CD4-positive, alpha-beta T cell (primary cell): ENCODE results near the gene LRCH2. TPM values are rescaled to one million over a fixed set of nuclear protein-coding genes. Genes with fewer than 3 reads are reported as not detected.

Experiments
- ATAC-seq: fragments of 200-7000 bp; cut with Tn5 transposase; one replicate; pipeline ENCODE4 v1.10.0; 2022; ENCODE audit warnings: mild to moderate bottlenecking; ENCODE audit not compliant: poor library complexity
- CTCF ChIA-PET: fragments of 350-600 bp; sonication (Branson Sonifier 250); formaldehyde crosslinking; loops from one replicate; lab custom pipeline; 2021; ENCODE audit warnings: antibody characterized with exemption, inconsistent platforms; lab: Charles Lee
- POLR2A ChIA-PET: fragments of 350-600 bp; sonication (Branson Sonifier 250); formaldehyde crosslinking; loops from one replicate; lab custom pipeline; 2021; ENCODE audit warnings: antibody characterized with exemption, inconsistent platforms; lab: Charles Lee
- DNase-seq, 14 experiments: peaks; one replicate each; pipeline ENCODE4 v3.0.0-alpha.2; 2013 to 2020; ENCODE audit warnings: mixed read lengths in 2 of 14
- H3K27ac ChIP-seq, 2 donors: one replicate each; pipeline versions ENCODE4 v1.5.1 to v1.7.0; 2013; ENCODE audit warnings: low read length in 2 of 2, low read depth in 1 of 2, mild to moderate bottlenecking in 1 of 2
- H3K27me3 ChIP-seq, 2 experiments: 1 replicate in 1 of 2; 2 replicates in 1 of 2; pipeline versions ENCODE4 v1.6.1 to v1.7.0; 2013; ENCODE audit warnings: low read length in 2 of 2, control low read depth in 1 of 2, mild to moderate bottlenecking in 1 of 2, moderate library complexity in 1 of 2; ENCODE audit not compliant: insufficient read depth in 2 of 2, control insufficient read depth in 1 of 2
- H3K36me3 ChIP-seq: one replicate; pipeline ENCODE4 v1.6.1; 2013; ENCODE audit warnings: low read length, control low read depth; ENCODE audit not compliant: insufficient read depth
- H3K4me1 ChIP-seq: one replicate; pipeline ENCODE4 v1.6.1; 2013; ENCODE audit warnings: low read length, control low read depth; ENCODE audit not compliant: insufficient read depth
- H3K4me3 ChIP-seq: one replicate; pipeline ENCODE4 v1.5.1; 2013; ENCODE audit warnings: mild to moderate bottlenecking, low read length, moderate library complexity
- H3K9me3 ChIP-seq, 2 experiments: 1 replicate in 1 of 2; 2 replicates in 1 of 2; pipeline versions ENCODE4 v1.6.1 to v1.7.0; 2013; ENCODE audit warnings: low read length in 2 of 2, mild to moderate bottlenecking in 2 of 2, control low read depth in 1 of 2, moderate library complexity in 1 of 2; ENCODE audit not compliant: control insufficient read depth in 1 of 2, insufficient read depth in 1 of 2
- H3K27ac Mint-ChIP-seq: one replicate; pipeline ENCODE4 v1.8.0; 2020; ENCODE audit warnings: mixed read lengths
- H3K27me3 Mint-ChIP-seq: one replicate; pipeline ENCODE4 v1.8.0; 2021; ENCODE audit warnings: mixed read lengths
- H3K36me3 Mint-ChIP-seq: one replicate; pipeline ENCODE4 v1.8.0; 2021; ENCODE audit warnings: low read depth, mixed read lengths
- H3K4me1 Mint-ChIP-seq: one replicate; pipeline ENCODE4 v1.8.0; 2021; ENCODE audit warnings: low read depth, mixed read lengths
- H3K4me3 Mint-ChIP-seq: one replicate; pipeline ENCODE4 v1.8.0; 2020; ENCODE audit warnings: mild to moderate bottlenecking, mixed read lengths
- H3K9me3 Mint-ChIP-seq: one replicate; pipeline ENCODE4 v1.8.0; 2020; ENCODE audit warnings: mixed read lengths
- CTCF ChIP-seq: fragments of 200-600 bp; IDR thresholded peaks from one replicate; pipeline ENCODE4 v1.8.0; 2022; ENCODE audit warnings: antibody characterized with exemption, mild to moderate bottlenecking
- intact Hi-C, 2 experiments: fragments of 100-400 bp; cut with DNase I in 1 of 2; cut with micrococcal nuclease in 1 of 2; formaldehyde crosslinking; loops; one replicate each; pipeline versions ENCODE4 v1.15.1 to v1.9.0; 2023 to 2025; cut with DNase I, micrococcal nuclease
- total RNA-seq, 174 experiments: library from RNA in 2 of 174; stranded (reverse) in 2 of 174; gene quantifications; one replicate each; pipeline ENCODE4 v1.2.3 and lab custom pipeline; 2021 to 2026

LRCH2 gene
- total RNA-seq, 2 experiments from 2014 or later = not detected

GRCh38 chrX:115147220-115147619 is 86.7 kb downstream of the LRCH2 start:
- Histone ChIP-seq H3K9me3 (no peaks in the 10 kb centered on the region), H3K4me3 (no peak overlapping the region), H3K4me1 (no peaks in the 10 kb centered on the region), H3K27ac (no peak overlapping the region), H3K27me3 (no peaks in the 10 kb centered on the region), H3K36me3 (no peaks in the 10 kb centered on the region)
- Mint-ChIP-seq H3K36me3 (no peaks in the 10 kb centered on the region), H3K9me3 (no peaks in the 10 kb centered on the region), H3K4me3 (no peak overlapping the region), H3K27ac (no peak overlapping the region), H3K27me3 (no peaks in the 10 kb centered on the region), H3K4me1 (no peaks in the 10 kb centered on the region)
- TF ChIP-seq CTCF = no peak
- intact Hi-C loops = no loop called here
- ATAC-seq = no peak
- POLR2A ChIA-PET = no interaction called here
- CTCF ChIA-PET = no interaction called here
- no peak for DNase-seq

DNA sequence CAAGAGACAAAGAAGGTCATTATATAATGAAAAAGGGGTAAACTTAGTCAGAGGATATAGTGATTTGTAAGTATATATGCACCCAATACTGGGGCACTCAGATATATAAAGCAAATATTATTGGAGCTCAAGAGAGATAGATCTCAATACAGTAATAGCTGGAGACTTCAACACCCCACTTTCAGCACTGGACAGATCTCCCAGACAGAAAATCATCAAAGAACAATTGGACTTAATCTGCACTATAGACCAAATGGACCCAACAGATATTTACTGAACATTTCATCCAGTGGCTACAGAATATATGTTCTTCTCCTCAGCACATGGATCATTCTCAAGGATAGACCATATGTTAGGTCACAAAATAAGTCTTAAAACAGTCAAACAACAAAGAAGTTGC is 91.8 kb downstream of the LRCH2 start:
- Mint-ChIP-seq H3K4me3 (no peak overlapping the region), H3K36me3 (no peaks in the 10 kb centered on the region), H3K27me3 (no peaks in the 10 kb centered on the region), H3K9me3 (no peaks in the 10 kb centered on the region), H3K4me1 (no peaks in the 10 kb centered on the region), H3K27ac (no peak overlapping the region)
- H3K4me3 ChIP-seq = no peak overlapping the region
- peaks cover 0 to 9% of the 10 kb centered on the region in 2 experiments for H3K9me3 ChIP-seq
- ChIA-PET POLR2A (no interaction called here), CTCF (no interaction called here)
- no peaks in the 10 kb centered on the region for H3K36me3 ChIP-seq
- intact Hi-C loops = no loop called here
- H3K27ac ChIP-seq = no peak overlapping the region
- DNase-seq = no peak
- ATAC-seq = no peak
- H3K27me3 ChIP-seq = no peaks in the 10 kb centered on the region
- no peaks in the 10 kb centered on the region for H3K4me1 ChIP-seq
- no peak for TF ChIP-seq CTCF

- Histone ChIP-seq H3K27ac (no peak overlapping the region), H3K27me3 (no peaks in the 10 kb centered on the region), H3K4me1 (no peaks in the 10 kb centered on the region), H3K4me3 (no peak overlapping the region), H3K36me3 (no peaks in the 10 kb centered on the region), H3K9me3 (peaks cover 0 to 9% of the 10 kb centered on the region in 2 experiments)
- DNase-seq (no peak), ATAC-seq (no peak)
- POLR2A ChIA-PET = no interaction called here
- TF ChIP-seq CTCF = no peak
- CTCF ChIA-PET = no interaction called here
- Mint-ChIP-seq H3K4me1 (no peaks in the 10 kb centered on the region), H3K27me3 (no peaks in the 10 kb centered on the region), H3K4me3 (no peak overlapping the region), H3K9me3 (no peaks in the 10 kb centered on the region), H3K36me3 (no peaks in the 10 kb centered on the region), H3K27ac (no peak overlapping the region)
- intact Hi-C loops = no loop called here
Observed at GRCh38 chrX:115138040-115138439, 95.9 kb downstream of the LRCH2 start.
